Measurements from ENCODE around the gene GDAP2. TPM values are rescaled to one million over a fixed set of nuclear protein-coding genes. Genes with fewer than 3 reads are reported as not detected.

Gene GDAP2
- total RNA-seq, 1 donor from 2014 or later = 18.8 TPM

- Histone ChIP-seq H3K4me1 (peaks cover 41% of the 10 kb centered on the region), H3K9me3 (replicated peaks) (no peaks in the 10 kb centered on the region), H3K36me3 (no peaks in the 10 kb centered on the region), H3K27ac (replicated peaks) (peak overlapping the region; percentile 86), H3K27me3 (ENCODE audit: low read depth) (no peaks in the 10 kb centered on the region), H3K4me3 (no peak overlapping the region)
- no peak for DNase-seq
- TF ChIP-seq CTCF (IDR thresholded peaks at IDR 0.05; ENCODE audit: borderline replicate concordance) = no peak
- intact Hi-C loops (cut with micrococcal nuclease) = no loop called here
Measured at GRCh38 chr1:117820096-117820495, 109.3 kb downstream of the GDAP2 start.

- no peak for TF ChIP-seq CTCF (IDR thresholded peaks at IDR 0.05; ENCODE audit: borderline replicate concordance)
- no peaks in the 10 kb centered on the region for H3K9me3 ChIP-seq (replicated peaks)
- DNase-seq = no peak
- H3K4me1 ChIP-seq = peaks cover 38% of the 10 kb centered on the region
- no peaks in the 10 kb centered on the region for H3K27me3 ChIP-seq (ENCODE audit: low read depth)
- no peak overlapping the region for H3K27ac ChIP-seq (replicated peaks)
- H3K4me3 ChIP-seq = no peak overlapping the region
- no peaks in the 10 kb centered on the region for H3K36me3 ChIP-seq
- intact Hi-C loops (cut with micrococcal nuclease) = no loop called here
Measured at GRCh38 chr1:117819301-117819700, 110.1 kb downstream of the GDAP2 start.

- Histone ChIP-seq H3K27me3 (ENCODE audit: low read depth) (no peaks in the 10 kb centered on the region), H3K4me3 (no peak overlapping the region), H3K9me3 (replicated peaks) (no peaks in the 10 kb centered on the region), H3K36me3 (no peaks in the 10 kb centered on the region), H3K4me1 (peaks cover 33% of the 10 kb centered on the region), H3K27ac (replicated peaks) (no peak overlapping the region)
- DNase-seq = no peak
- TF ChIP-seq CTCF (IDR thresholded peaks at IDR 0.05; ENCODE audit: borderline replicate concordance) = no peak
- intact Hi-C loops (cut with micrococcal nuclease) = no loop called here
Measured at GRCh38 chr1:117818456-117818855, 111.0 kb downstream of the GDAP2 start.

- no peak for DNase-seq
- intact Hi-C loops (cut with micrococcal nuclease) = no loop called here
- Histone ChIP-seq H3K27me3 (ENCODE audit: low read depth) (no peaks in the 10 kb centered on the region), H3K4me3 (no peak overlapping the region), H3K27ac (replicated peaks) (no peak overlapping the region), H3K4me1 (peaks cover 33% of the 10 kb centered on the region), H3K9me3 (replicated peaks) (no peaks in the 10 kb centered on the region), H3K36me3 (no peaks in the 10 kb centered on the region)
- TF ChIP-seq CTCF (IDR thresholded peaks at IDR 0.05; ENCODE audit: borderline replicate concordance) = no peak
Measured at GRCh38 chr1:117817629-117818028, 111.8 kb downstream of the GDAP2 start.

GRCh38 chr1:117815926-117816325 is 113.5 kb downstream of the GDAP2 start:
- H3K4me3 ChIP-seq = no peak overlapping the region
- TF ChIP-seq CTCF (IDR thresholded peaks at IDR 0.05; ENCODE audit: borderline replicate concordance) = peak; percentile 20
- H3K27ac ChIP-seq (replicated peaks) = no peak overlapping the region
- DNase-seq = no peak
- intact Hi-C loops (cut with micrococcal nuclease) = no loop called here
- no peaks in the 10 kb centered on the region for H3K36me3 ChIP-seq
- H3K27me3 ChIP-seq (ENCODE audit: low read depth) = no peaks in the 10 kb centered on the region
- H3K9me3 ChIP-seq (replicated peaks) = no peaks in the 10 kb centered on the region
- H3K4me1 ChIP-seq = peaks cover 16% of the 10 kb centered on the region
